DND-41 (cell line): ENCODE data around the gene IFNL3.
"Not testable (repeated sequence)": the region's sequence is repeated elsewhere in the genome, so short reads cannot be mapped to it uniquely, and the experiment has no call there.

Experiments
- ATAC-seq: fragments of 200-7000 bp; cut with Tn5 transposase; 3 replicates; pipeline ENCODE4 v1.9.1; 2021; ENCODE audit warnings: low read depth; ENCODE audit not compliant: insufficient read depth
- DNase-seq: peaks from one replicate; pipeline ENCODE4 v3.0.0-alpha.2; 2020
- H2AFZ ChIP-seq: 2 replicates; pipeline ENCODE4 v1.6.0; 2012; ENCODE audit warnings: low read depth, low read length
- H3K27ac ChIP-seq: 2 replicates; pipeline ENCODE4 v1.5.1; 2012; ENCODE audit warnings: low read length, inconsistent platforms
- H3K27me3 ChIP-seq: fragments of 200-600 bp; sonication (generic); 2 replicates; pipeline ENCODE4 v1.6.0; 2012; ENCODE audit warnings: low read length, mild to moderate bottlenecking, inconsistent platforms; ENCODE audit not compliant: insufficient read depth, poor library complexity
- H3K36me3 ChIP-seq: 2 replicates; pipeline ENCODE4 v1.5.1; 2012; ENCODE audit warnings: low read length, inconsistent platforms; ENCODE audit not compliant: insufficient read depth
- H3K4me1 ChIP-seq: 2 replicates; pipeline ENCODE4 v1.5.1; 2012; ENCODE audit warnings: mild to moderate bottlenecking, low read length; ENCODE audit not compliant: insufficient read depth
- H3K4me2 ChIP-seq: 2 replicates; pipeline ENCODE4 v1.6.0; 2012; ENCODE audit warnings: mild to moderate bottlenecking, moderate library complexity, low read length, inconsistent platforms; ENCODE audit not compliant: insufficient read depth
- H3K4me3 ChIP-seq, 2 experiments: fragments of 200-600 bp in 1 of 2; shearing (Covaris generic) in 1 of 2; 2 replicates each; pipeline ENCODE4 v1.5.1; 2012 to 2016; ENCODE audit warnings: inconsistent platforms in 2 of 2, low read length in 2 of 2, mild to moderate bottlenecking in 2 of 2, low read depth in 1 of 2, moderate library complexity in 1 of 2
- H3K79me2 ChIP-seq: 2 replicates; pipeline ENCODE4 v1.6.0; 2012; ENCODE audit warnings: low read length, inconsistent platforms; ENCODE audit not compliant: insufficient read depth
- H3K9ac ChIP-seq: 2 replicates; pipeline ENCODE4 v1.6.0; 2012; ENCODE audit warnings: low read depth, mild to moderate bottlenecking, inconsistent platforms, low read length, moderate library complexity
- H3K9me3 ChIP-seq: 2 replicates; pipeline ENCODE4 v1.5.1; 2012; ENCODE audit warnings: low read length, moderate library complexity, mild to moderate bottlenecking, inconsistent platforms; ENCODE audit not compliant: insufficient read depth, severe bottlenecking
- H4K20me1 ChIP-seq: 2 replicates; pipeline ENCODE4 v1.6.0; 2012; ENCODE audit warnings: low read length; ENCODE audit not compliant: insufficient read depth
- EZH2 ChIP-seq: IDR thresholded peaks from 3 replicates; pipeline ENCODE4 v1.6.1; 2012; ENCODE audit warnings: borderline replicate concordance, low read depth, mild to moderate bottlenecking, moderate library complexity, low read length, inconsistent platforms; ENCODE audit not compliant: severe bottlenecking
- TF ChIP-seq, protein P1 (sequence below): IDR thresholded peaks from 2 replicates; pipeline ENCODE4 v1.5.1; 2012; ENCODE audit warnings: borderline replicate concordance, low read length, moderate library complexity, mild to moderate bottlenecking; ENCODE audit not compliant: poor library complexity, severe bottlenecking; ENCODE audit errors: extremely low read depth

Gene IFNL3

DNA sequence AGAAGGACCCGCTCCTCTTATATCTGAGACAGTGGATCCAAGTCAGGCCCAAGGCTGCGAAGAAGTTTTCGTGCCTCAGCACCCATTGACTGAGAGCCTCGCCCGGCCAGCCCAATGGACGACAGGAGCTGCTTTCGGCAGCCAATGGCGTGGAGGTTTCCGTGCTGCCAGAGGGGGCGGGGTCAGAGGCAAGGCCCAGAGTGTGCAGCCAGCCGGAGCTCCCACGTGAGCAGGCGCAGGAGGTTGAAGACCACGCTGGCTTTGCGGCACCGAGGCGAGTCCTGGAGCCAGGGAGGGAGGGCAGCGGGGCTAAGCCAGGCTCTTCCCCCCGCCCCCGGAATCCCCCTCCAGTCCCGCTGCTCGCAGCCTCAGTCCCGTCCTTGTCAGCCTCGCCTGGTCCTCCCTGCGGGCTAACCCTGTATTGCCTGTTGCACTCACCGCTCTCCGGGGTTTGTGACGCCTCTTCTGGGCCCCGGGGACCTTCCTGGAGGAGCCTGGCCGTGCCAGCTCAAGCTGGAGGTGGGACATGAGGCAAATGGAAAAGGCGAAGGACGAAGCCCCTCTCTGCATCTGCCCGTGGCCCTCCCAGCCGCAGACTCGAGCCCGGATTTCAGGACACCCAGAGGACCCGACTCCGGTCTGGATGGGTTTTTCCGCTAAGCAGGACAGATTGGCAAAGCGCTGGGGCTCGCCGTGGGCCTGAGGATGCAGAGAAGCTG, 2.3 kb upstream of the IFNL3 start:
- H3K9me3 ChIP-seq = no peaks in the 10 kb centered on the region
- DNase-seq = no peak
- no peak overlapping the region for H3K27ac ChIP-seq
- H3K4me2 ChIP-seq = no peak overlapping the region
- no peaks in the 10 kb centered on the region for H3K79me2 ChIP-seq
- no peaks in the 10 kb centered on the region for H3K4me1 ChIP-seq
- H3K27me3 ChIP-seq = peaks cover 4% of the 10 kb centered on the region
- TF ChIP-seq, protein P1, sequence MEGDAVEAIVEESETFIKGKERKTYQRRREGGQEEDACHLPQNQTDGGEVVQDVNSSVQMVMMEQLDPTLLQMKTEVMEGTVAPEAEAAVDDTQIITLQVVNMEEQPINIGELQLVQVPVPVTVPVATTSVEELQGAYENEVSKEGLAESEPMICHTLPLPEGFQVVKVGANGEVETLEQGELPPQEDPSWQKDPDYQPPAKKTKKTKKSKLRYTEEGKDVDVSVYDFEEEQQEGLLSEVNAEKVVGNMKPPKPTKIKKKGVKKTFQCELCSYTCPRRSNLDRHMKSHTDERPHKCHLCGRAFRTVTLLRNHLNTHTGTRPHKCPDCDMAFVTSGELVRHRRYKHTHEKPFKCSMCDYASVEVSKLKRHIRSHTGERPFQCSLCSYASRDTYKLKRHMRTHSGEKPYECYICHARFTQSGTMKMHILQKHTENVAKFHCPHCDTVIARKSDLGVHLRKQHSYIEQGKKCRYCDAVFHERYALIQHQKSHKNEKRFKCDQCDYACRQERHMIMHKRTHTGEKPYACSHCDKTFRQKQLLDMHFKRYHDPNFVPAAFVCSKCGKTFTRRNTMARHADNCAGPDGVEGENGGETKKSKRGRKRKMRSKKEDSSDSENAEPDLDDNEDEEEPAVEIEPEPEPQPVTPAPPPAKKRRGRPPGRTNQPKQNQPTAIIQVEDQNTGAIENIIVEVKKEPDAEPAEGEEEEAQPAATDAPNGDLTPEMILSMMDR = no peak
- no peak for TF ChIP-seq EZH2
- no peak for ATAC-seq
- H2AFZ ChIP-seq = no peak overlapping the region
- H3K9ac ChIP-seq = no peak overlapping the region
- no peaks in the 10 kb centered on the region for H4K20me1 ChIP-seq
- H3K4me3 ChIP-seq = no peak overlapping the region
- no peaks in the 10 kb centered on the region for H3K36me3 ChIP-seq

DNA sequence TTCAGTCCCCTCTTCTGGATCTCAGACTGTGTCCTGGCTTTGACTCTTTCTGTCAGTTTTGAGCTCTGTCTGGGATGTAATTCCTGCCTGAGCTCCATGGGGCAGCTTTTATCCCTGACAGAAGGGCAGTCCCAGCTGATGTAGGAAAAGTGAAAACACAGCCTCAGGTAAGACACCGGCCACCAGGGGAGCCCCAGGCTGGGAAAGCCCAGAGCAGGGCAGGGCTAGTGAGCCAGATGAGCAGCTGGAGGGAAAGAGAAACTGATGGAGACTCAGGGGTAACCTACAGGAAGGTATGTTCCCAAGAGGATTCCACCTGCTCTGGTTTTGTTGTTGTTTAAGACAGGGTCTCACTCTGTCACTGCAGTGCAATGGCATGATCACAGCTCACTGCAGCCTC, 360 bp upstream of the IFNL3 start:
- ATAC-seq = peak; percentile 59; the same call in 1 of the 3 replicates

DNA sequence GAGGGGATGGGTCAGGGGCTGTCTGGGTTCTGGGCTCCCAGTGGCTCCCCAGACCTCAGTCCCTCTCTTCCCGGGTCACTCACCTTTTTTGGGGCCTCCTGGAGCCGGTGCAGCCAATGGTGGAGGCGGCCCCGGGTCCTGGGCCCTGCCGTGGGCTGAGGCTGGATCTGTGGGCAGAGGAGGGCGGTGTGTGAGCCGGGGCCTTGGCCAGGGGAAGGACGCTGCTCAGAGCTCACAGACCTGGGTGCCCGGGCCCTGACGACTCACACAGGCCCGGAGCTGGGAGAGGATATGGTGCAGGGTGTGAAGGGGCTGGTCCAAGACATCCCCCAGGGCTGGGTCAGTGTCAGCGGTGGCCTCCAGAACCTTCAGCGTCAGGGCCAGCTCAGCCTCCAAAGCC, 1.1 kb downstream of the IFNL3 start:
- H3K4me1 ChIP-seq, H3K4me3 ChIP-seq, H3K27ac ChIP-seq, DNase-seq, H3K27me3 ChIP-seq, H3K36me3 ChIP-seq, ATAC-seq, H4K20me1 ChIP-seq, H3K4me2 ChIP-seq, H2AFZ ChIP-seq, H3K9me3 ChIP-seq, H3K79me2 ChIP-seq, H3K9ac ChIP-seq: not testable (repeated sequence)

More for the DNA sequence above, 360 bp upstream of the IFNL3 start:
- not testable (repeated sequence) for H3K36me3 ChIP-seq, H3K27me3 ChIP-seq, H3K27ac ChIP-seq, H3K4me3 ChIP-seq, H3K79me2 ChIP-seq, H3K9ac ChIP-seq, H3K9me3 ChIP-seq, H3K4me2 ChIP-seq, DNase-seq, H3K4me1 ChIP-seq, H4K20me1 ChIP-seq, H2AFZ ChIP-seq

DNA sequence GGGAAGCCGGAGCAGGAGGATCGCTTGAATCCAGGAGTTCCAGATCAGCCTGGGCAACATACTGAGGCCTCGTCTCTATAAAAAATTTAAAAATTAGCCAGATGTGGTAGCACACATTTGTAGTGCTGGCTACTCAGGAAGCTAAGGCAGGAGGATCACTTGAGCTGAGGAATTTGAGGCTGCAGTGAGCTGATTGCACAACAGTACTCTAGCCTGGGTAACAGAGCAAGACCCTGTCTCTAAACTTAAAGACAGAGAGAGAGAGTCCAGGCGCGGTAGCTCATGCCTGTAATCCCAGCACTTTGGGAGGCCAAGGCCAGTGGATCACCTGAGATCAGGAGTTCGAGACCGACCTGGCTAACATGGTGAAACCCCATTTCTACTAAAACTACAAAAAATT, 4.4 kb downstream of the IFNL3 start:
- Histone ChIP-seq H3K4me1 (peaks cover 8% of the 10 kb centered on the region), H3K27me3 (no peaks in the 10 kb centered on the region), H3K4me3 (no peak overlapping the region), H3K36me3 (no peaks in the 10 kb centered on the region), H3K4me2 (no peak overlapping the region), H2AFZ (no peak overlapping the region), H3K9me3 (no peaks in the 10 kb centered on the region), H3K79me2 (no peaks in the 10 kb centered on the region), H4K20me1 (no peaks in the 10 kb centered on the region), H3K9ac (no peak overlapping the region), H3K27ac (no peak overlapping the region)
- no peak for ATAC-seq
- TF ChIP-seq, protein P1 = no peak
- no peak for TF ChIP-seq EZH2
- DNase-seq = no peak
